ENCODE results near the gene UCK2.

DNA sequence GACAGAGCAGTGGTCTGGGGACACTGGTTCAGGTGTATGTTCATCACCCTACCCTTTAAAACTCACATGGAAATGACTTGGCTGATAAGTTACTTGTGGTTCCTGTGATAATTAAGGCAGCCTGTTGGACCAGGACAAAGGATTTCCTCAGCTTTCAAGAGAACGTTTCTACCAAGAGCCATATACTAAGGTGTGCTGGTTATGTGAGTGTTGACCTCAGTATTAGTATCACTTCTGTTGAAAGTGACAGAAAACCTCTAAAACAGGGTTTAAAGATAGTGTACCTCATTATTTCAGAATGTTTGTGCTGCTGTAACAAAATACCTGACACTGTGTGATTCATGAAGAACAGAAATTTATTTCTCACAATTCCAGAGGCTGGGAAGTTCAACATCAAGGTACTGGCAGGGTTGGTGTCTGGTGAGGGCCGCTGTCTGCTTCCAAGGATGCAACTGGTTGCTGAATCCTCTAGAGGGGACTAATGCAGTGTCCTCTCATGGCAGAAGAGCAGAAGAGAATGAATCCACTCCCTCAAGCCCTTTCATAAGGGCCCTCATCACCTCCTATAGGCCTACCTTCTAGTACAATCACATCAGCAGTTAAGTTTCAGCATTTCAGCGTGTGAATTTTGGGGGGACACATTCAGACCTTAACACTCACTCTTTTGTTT is 54.9 kb downstream of the UCK2 start:
- no peak for TF ChIP-seq EZH2phosphoT487 (IDR thresholded peaks at IDR 0.05; ENCODE audit: borderline replicate concordance, low read length)
- TF ChIP-seq, protein P1, sequence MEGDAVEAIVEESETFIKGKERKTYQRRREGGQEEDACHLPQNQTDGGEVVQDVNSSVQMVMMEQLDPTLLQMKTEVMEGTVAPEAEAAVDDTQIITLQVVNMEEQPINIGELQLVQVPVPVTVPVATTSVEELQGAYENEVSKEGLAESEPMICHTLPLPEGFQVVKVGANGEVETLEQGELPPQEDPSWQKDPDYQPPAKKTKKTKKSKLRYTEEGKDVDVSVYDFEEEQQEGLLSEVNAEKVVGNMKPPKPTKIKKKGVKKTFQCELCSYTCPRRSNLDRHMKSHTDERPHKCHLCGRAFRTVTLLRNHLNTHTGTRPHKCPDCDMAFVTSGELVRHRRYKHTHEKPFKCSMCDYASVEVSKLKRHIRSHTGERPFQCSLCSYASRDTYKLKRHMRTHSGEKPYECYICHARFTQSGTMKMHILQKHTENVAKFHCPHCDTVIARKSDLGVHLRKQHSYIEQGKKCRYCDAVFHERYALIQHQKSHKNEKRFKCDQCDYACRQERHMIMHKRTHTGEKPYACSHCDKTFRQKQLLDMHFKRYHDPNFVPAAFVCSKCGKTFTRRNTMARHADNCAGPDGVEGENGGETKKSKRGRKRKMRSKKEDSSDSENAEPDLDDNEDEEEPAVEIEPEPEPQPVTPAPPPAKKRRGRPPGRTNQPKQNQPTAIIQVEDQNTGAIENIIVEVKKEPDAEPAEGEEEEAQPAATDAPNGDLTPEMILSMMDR (IDR thresholded peaks at IDR 0.05; ENCODE audit: low read depth, low read length, poor library complexity, severe bottlenecking) = no peak
